ENCODE measurements around the gene KATNAL2.
A peak's percentile ranks its signal among the peaks of the same experiment; 100 is the strongest.

Gene KATNAL2

DNA sequence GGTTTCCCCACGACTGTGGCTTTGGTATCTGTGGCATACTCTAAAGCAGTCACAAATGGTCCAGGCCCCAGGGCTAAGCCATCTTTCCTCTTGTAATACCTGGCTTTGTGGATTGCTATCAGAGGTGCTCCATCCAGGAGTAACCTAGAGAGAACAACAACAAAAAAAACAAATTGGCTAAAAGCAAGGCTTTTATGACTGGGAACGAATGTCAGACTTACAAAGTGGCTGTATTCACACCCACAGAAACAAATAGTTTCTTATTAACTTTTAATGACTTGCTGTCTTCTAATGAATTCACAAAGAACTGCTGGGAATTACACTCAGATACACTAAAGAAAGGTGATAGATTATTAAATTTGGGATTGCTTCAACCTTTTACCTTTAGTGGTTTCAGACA is 197.8 kb downstream of the KATNAL2 start:
- DNase-seq, result no peak

DNA sequence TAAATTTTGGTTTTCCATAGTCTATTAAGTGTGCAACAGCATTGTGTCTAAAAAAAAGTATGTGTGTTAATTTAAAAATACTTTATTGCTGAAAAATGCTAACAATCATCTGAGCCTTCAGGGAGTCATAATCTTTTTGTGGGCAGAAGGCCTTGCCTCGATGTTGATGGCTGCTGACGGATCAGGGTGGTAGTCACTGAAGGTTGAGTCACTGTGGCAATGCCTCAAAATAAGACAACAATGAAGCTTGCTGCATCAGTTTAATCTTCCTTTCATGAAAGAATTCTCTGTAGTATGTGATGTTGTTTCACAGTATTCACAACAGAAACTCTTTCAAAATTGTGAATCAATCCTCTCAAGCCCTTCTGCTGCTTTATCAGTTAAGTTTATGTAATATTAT is 201.6 kb downstream of the KATNAL2 start:
- peak; percentile 59 for DNase-seq

DNA sequence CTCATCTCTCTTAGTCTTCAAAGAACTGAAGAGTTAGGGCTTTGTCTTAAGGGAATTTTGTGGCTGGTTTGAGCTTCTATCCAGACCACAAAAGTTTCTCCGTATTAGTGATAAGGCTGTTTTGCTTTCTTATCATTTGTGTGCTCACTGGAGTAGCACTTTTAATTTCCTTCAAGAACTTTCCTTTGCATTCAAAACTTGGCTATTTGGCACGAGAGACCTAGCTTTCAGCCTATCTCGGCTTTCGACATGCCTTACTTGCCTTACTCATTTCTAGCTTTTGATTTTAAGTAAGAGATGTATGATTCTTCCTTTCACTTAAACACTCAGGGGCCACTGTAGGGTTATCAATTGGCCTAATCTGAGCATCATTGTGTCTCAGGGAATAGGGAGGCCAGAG is 203.0 kb downstream of the KATNAL2 start:
- DNase-seq, result no peak

DNA sequence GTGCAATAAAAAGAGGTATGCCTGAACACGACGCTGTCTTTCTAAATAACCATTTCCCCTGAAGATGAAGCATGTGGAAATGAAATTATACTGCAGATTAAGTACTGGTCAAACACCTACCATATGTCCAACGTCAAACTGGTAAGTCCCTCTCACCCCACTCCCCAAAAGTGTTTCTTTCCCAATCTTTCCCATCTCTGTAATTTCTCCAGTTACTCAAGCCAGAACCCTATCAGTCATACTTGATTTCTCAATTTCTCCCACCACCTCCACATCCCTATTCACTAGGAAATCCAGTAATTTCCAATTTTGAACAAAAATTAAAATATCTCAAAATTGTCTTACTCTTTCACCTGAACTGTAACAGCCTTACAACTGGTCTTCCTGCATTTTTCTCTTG is 203.7 kb downstream of the KATNAL2 start:
- no peak for DNase-seq

DNA sequence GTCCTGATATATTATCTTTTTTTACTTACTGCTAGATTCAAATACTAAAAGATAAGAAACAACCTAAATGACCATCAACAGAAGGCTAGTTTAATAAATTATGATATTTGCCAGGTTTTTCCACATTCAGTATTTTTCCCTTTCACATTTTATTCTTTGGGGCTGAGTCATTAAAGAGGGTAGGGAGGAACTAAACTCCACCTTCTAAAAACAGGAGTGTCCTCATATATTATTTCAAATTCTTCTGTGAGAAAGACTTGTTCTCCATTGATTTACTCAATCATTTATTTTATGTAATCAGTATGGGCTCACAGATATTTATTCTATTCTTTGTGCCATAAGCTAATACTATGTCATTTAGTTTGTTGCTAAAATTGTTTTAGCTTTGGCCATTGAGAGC is 223.9 kb downstream of the KATNAL2 start:
- no peak for DNase-seq

DNA sequence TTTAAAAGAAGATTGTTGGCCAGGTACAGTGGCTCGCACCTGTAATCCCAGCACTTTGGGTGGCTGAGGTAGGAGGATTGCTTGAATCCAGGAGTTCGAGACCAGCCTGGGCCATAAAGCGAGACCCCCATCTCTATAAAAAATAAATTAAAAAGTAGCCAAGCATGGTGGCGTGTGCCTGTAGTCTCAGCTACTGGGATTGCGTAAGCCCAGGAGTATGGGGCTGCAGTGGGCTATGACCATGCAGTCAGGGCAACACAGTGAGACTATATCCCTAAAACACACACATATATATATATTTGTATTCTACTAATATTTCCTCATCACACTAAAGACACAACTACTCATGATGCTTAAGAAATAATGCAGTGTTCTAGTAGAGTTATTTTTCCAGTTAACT is 225.8 kb downstream of the KATNAL2 start:
- DNase-seq, result no peak

DNA sequence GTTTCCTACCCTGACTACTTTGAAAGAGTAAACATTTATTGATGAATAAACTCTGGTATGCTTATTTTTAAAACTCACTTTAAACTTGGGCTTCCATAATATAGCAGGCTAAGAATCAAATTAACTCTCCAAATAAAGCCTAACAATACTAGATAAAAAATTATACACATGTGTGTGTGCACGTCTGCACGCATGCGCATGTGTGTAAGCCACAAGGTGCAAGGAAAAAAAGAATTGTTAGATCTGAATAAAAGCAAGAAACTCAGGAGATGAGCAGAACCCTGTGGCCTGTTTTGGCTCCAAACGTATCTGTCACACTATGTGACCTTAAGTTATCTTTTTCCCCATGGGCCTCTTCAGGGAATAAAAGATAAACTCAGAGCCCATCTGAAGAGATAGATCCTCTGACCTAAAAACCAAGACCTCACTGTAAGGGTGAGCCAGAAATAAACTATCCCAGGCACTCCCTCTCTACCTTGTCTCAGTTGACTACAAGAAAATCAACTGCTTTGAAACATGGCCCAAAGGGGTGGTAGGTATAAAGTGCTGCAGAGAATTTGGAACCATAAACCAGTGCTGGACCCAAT is 226.6 kb downstream of the KATNAL2 start:
- no peak for DNase-seq

DNA sequence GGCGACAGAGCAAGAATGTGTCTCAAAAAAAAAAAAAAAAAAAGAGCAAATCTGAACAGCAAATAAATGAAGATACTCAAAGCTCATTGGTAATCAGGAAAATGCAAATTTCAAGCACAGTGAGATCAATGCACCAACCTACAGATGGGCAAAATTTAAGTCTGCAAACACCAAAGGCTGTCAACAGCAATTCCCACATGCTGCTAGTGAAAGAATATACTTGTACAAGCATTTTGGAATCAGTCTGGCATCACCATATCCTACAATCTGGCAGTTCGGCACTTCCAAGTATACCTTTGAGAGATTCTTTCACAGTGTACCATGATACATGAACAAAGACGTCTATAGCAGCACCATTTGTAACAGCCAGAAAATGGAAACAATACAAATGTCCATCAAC is 228.8 kb downstream of the KATNAL2 start:
- no peak for DNase-seq

DNA sequence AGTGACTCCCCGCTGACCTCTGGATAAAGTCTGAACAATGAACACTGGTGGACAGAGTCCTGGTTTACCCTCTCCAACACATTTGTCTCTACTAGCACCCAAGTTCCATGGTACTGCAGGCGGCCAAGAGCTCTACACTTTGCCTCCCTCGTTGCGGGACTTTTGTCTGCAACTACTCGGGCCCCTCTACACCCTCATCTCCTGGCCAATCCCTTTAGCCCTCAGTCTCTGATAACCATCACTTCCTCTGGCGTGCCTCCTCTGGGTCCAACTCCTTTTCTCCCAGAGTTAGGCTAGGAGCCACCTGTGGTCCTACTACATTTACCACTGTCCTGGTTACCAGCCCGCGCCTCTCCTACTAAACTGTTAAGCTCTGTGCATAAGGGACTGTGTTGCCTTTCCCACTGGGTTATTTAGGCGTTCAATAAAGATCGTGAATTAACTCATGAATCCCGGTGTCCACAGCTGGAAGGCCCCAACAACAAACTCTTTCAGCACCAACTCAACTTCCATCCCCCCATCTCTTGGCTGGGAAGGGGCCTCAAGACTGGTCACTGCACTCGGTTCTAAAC is 232.1 kb downstream of the KATNAL2 start:
- DNase-seq, result no peak

DNA sequence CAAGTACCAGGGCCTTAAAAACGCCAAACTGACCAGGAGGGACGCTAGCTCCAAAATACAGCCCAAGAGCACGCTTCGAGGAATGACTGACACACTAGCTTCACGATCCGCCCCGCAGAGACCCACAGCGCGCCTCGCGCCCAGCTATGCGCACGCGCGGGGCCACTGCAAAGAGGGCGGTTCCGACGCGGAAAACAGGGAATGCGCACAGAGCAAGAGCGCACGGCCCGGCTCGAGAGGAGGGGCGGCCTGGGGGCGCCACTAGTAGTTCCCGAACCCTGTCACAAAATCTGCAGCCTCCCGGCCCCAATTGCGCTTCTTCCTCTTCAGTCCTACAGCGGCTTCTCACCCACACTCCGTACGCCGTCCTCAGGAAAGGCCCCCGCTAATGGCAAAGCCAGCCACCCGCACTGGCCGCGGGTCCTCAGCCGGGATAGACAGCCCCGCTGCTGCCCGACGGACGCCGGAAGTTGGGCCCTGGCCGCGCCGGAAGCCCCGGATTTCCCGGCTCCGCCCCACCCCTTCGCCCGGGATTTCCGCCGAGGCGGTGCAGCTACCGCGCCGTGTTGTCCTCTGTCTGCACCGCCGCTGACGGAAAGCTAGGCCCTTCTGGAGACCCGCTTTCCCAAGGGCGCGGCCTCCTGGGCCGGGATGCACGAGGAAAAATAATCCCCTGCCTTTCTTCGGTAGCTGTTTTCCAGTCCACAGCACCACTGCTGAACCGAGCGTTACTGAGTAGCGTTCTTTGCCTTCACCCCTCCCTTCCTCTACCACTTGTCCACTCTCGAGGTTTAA is 232.8 kb downstream of the KATNAL2 start, which contains the start of gene HDHD2:
TSS of gene HDHD2 (minus strand) at position 472 of the 795 bp plus-strand sequence. CDS start 14,061 bp downstream, outside the sequence.
- peak; percentile 81 for DNase-seq

DNA sequence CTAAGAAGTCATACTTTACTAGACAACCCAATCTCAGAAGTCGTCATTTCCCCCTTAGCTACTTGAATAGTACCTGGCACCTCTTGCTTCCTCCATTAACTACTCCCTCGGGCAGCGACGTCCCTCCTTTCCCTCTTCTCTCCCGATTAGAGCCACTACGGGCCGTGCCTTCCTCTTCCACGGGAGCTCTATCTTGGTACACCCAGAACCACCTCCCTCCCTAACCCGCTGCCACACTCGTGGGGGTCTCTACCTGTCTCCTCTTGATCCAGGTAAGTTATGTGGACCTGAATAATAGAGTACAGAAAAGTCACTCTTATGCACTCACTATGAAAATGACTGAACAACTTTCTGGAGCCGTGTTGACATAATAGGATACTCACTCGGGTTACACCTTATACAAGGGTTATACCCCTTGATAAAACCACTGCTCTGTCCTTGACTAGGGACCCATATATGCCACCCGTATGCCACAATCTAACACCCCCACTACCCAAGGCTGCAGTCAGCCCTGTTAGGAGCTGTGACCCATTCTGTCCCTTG is 233.5 kb downstream of the KATNAL2 start:
- DNase-seq, result no peak

DNA sequence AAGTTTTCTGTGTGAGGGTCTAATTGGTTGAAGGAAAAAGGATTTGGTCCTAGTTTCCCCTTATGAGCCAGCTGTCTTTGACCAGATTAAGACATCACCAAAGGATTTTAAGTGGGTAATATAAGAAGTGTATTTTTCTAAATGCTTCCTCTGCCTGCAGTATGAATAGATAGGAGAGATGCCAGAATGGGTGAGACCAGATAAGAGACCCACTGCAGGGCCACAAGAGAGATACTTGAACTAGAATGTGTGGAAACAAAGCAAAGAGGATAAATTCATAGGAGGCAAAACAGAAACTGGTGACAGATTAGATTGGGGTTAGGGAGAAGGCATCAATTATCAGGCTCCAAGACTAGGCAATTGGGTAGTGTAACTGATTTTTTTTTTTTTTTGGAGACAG is 234.0 kb downstream of the KATNAL2 start:
- no peak for DNase-seq
